ENCODE measurements around the gene SEC23IP.
"Not testable (repeated sequence)": the region's sequence is repeated elsewhere in the genome, so short reads cannot be mapped to it uniquely, and the experiment has no call there.

The SEC23IP gene

DNA sequence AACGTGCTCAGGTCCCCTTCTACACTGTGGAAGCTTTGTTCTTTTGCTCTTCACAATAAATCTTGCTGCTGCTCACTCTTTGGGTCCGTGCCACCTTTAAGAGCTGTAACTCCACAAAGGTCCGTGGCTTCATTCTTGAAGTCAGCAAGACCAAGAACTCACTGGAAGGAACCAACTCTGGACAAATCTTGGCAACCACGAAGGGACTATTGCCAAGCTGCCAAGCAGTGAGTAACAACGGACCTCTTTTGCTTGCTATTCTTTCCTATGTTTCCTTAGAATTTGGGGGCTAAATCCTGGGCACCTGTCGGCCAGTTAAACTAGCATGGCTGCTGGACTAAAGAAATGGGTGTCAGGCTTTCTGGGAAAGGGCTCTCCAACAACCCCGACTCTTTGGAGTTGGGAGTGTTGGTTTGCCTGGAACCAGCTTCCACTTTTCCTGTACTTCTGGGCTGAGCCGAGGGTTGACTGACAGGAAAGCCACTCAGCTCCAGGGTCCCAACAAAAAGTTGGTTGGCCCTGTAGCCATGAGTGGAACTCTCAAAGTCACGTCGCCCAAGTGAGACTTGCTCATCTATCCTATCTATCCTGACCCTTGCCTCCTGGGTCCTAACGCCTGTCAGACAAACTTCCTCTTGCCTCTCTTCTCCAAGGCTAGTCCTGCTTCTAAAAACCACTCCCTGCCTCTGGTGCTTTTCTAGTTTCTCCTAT lies 8.5 kb upstream of the SEC23IP start:
- DNase-seq (ENCODE audit: low read depth in 2 of 2), result not testable (repeated sequence)

DNA sequence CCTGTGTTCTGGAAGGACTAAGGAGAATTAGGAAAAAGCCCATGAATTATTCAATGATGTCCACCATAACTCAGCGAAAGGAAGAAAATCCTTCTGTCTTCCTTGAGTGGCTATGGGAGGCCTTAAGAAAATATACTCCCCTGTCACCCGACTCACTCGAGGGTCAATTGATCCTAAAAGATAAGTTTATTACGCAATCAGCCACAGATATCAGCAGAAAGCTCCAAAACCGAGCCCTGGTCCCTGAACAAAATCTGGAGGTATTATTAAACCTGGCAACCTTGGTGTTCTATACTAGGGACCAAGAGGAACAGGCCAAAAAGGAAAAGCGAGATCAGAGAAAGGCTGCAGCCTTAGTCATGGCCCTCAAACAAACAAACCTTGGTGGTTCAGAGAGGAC lies 6.5 kb upstream of the SEC23IP start:
- not testable (repeated sequence) for DNase-seq (ENCODE audit: low read depth in 2 of 2)

DNA sequence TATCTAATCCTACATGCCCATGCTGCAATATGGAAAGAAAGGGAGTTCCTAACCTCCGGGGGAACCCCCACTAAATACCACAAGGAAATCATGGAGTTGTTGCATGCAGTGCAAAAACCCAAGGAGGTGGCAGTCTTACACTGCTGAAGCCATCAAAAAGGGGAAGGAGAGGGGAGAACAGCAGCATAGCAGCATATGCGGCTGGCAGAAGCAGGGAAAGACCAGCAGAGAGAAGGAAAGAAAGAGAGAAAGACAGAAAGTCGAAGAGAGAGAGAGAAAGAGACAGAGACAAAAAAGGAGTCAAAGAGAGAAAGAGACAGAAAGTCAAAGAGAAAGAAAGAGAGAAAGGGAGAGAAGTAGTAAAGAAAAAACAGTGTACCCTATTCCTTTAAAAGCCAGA lies 3.8 kb upstream of the SEC23IP start:
- not testable (repeated sequence) for DNase-seq (ENCODE audit: low read depth in 2 of 2)

DNA sequence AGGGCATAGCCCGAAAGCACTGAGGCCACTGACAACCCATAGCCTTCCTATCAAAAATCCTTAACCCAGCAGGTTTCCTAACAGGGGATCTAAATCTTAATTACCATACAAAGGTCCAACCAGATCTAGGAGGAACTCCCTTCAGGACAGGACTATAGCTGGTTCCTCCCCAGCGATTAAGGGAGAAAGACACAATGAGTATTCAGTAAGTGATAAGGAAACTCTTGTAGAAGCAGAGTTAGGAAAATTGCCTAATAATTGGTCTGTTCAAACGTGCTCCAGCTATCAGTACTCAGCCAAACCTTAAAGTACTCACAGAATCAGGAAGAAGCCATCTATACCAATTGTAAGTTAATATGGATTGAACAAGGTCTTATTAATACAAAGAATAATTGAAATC lies 3.3 kb upstream of the SEC23IP start:
- not testable (repeated sequence) for DNase-seq (ENCODE audit: low read depth in 2 of 2)

DNA sequence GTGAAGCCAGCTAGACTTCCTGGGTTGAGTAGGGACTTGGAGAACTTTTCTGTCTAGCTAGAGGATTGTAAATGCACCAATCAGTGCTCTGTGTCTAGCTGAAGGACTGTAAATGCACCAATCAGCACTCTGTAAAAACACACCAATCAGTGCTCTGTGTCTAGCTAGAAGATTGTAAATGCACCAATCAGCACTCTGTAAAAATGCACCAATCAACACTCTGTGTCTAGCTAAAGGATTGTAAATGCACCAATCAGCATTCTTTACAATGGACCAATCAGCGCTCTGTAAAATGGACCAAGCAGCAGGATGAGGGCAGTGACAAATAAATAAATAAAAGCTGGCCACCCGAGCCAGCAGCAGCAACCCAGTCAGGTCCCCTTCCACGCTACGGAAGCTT lies 2.2 kb upstream of the SEC23IP start:
- not testable (repeated sequence) for DNase-seq (ENCODE audit: low read depth in 2 of 2)

DNA sequence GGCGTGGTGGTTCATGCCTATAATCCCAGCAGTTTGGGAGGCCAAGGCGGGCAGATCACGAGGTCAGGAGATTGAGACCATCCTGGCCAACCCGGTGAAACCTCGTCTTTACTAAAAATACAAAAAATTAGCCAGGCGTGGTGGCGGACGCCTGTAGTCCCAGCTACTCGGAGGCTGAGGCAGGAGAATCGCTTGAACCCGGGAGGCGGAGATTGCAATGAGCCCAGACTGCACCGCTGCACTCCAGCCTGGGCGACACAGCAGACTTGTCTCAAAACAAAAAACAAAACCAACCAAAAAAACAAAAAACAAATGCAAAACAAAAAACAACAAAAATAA lies 712 bp upstream of the SEC23IP start:
- DNase-seq (ENCODE audit: low read depth in 2 of 2), result not testable (repeated sequence)

DNA sequence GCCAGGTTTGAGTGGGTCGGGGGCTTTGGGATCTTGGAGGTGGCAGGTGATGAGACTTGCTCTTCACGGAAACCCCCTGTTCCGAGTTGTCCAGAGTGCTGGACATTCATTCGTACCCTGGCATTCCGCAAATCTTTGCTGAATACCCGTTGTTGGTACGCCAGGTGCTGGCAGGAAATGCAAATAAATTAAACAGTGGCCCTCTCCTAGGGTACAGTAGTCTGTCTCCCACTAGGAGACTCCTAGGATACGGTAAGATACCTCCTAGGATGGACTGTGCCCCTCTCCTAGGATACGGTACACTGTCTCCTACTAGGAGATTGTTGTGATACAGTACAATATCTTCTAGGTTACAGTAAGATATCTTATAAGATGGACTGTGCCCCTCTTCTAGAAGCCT lies 544 bp downstream of the SEC23IP start:
- no peak for DNase-seq (ENCODE audit: low read depth in 2 of 2)

DNA sequence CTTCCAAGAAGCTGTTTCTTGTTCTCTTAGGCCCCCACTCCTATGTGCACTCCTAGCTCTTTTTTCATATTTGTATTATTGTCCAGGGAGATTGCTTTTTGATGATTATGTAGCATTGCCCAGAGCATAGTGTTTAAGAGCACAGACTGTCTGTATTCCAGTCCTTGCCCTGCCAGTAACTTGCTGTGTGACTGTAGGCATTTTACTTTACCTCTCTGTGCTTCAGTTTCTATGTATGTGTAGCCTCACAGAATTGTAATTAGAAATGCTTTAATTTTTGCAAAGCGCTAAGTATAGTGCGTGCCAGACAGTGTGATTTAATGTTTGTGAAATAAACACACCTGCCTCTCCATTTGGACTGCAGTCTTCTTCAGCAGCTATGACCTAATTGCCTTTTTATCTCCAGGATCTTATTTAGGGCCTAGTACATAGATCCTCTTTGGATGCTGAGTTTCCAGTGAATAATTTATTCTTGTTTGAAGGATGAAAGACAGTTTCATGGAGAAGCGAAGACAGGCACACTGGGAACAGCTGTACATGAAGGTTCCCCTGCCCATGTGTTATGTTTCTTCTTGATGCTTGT lies 1.4 kb downstream of the SEC23IP start:
- DNase-seq (ENCODE audit: low read depth in 2 of 2), result no peak

DNA sequence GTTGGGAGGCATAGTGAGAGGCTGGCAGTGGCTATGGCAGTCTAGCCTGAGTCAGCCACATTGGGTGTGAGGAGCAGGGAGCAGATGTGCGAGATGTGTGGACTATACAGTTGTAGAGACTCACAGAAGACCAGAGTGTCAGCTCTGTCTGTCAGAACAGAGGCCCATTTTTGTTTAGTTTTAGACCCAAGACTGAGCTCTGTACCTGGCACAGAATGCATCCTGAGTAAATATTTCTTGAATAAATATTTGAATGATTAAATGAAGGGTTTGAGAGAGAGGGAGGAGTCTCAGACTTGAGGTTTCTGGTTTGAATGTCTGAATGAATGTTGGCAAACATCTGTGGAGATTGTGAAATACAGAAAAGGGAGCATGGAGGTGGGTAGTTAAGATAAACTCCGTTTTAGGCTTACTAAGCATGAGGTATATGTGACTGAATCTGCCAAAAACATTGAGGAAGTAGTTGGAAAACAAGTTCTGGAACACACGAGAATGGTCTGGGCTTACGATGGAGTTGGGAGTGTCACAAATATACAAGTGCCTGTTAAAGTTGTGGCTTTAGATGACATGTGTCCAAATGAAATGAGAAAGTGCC lies 3.6 kb downstream of the SEC23IP start:
- DNase-seq (ENCODE audit: low read depth in 2 of 2), result no peak

DNA sequence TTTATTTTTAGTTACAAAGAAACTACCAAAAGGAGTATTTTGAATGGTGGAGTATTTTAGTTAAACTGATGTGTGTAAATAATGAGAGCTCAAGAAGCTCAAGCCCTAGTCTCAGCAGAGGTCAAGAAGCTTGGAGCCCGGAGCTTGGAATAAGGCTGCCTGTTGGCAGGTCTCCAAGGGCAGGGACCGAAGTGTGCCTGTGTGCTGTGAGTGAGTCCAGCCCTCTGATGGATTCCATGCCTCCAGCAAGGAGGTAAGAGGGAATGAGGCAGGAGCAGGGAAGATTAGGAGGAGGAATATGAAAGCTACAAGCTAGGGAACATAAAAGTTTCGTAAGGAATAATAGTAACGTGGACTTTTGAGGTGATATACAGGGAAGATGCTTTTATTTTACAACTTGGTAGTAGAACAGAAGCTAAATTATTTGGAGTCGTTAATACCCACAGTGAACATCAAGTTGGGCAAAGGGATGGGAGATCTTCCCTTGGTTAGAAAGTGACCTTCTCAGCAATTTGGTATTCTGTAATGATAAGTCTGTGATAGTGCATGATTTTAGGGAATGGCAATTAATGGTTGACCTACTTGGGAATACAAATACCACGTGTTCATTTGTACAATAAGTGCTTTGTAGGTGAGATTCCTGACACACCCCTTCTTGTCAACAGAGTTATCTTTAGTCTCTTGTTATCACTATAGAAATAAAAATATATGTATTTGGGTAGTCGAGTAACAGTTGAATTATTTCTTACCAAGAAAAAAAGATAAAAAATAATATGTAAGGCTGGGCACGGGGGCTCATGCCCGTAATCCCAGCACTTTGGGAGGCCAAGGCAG lies 4.6 kb downstream of the SEC23IP start:
- DNase-seq (ENCODE audit: low read depth in 2 of 2), result no peak

DNA sequence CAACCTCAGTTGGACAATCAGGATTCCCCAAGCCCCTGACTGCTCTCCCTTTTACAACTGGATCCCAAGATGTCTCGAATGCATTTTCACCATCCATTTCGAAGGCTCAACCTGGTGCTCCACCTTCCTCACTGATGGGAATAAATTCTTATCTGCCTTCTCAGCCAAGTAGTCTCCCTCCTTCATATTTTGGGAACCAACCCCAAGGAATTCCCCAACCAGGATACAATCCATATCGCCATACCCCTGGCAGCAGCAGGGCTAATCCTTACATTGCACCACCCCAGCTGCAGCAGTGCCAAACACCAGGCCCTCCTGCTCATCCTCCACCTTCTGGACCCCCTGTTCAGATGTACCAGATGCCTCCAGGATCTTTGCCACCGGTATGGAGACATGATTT lies 6.0 kb downstream of the SEC23IP start:
- DNase-seq (ENCODE audit: low read depth in 2 of 2), result no peak

DNA sequence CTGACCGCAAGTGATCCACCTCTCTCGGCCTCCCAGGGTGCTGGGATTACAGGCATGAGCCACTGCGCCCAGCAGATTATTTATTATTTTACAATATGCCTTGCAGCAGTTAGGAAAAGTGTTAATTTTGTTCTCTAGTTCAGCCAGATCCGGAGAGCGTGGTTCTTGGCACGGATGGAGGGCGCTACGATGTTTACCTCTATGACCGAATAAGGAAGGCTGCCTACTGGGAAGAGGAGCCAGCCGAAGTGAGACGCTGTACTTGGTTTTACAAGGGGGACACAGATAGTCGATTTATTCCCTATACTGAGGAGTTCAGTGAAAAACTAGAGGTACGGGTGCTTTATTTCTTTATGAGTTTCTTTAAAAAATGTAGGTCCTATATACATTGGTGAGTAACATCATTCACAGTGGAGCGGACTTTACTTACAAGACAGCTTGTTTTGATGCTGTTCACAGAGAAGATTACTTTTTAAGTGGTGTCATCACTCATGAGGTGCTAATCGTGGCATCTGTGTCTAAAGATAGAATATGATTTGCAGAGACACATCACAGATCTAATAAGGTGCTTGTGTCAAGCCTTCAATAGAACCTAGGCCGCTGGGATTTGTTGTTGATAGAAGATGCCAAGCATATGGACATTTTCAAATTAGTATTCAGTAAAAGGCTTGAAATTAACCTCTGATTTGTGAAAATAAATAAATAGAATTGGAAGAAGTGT lies 11.6 kb downstream of the SEC23IP start:
- no peak for DNase-seq (ENCODE audit: low read depth in 2 of 2)

DNA sequence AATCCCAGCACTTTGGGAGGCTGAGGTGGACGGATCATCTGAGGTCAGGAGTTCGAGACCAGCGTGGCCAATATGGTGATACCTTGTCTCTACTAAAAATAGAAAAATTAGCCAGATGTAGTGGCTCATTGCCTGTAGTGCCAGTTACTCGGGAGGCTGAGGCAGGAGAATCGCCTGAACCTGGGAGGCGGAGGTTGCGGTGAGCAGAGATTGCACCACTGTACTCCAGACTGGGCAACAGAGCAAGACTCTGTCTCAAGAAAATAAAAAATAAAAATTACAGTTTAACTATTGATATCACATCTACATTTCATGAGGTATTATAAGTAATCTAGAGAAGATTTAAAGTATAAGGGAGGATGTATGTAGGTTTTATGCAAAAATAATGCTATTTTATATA lies 15.2 kb downstream of the SEC23IP start:
- not testable (repeated sequence) for DNase-seq (ENCODE audit: low read depth in 2 of 2)

DNA sequence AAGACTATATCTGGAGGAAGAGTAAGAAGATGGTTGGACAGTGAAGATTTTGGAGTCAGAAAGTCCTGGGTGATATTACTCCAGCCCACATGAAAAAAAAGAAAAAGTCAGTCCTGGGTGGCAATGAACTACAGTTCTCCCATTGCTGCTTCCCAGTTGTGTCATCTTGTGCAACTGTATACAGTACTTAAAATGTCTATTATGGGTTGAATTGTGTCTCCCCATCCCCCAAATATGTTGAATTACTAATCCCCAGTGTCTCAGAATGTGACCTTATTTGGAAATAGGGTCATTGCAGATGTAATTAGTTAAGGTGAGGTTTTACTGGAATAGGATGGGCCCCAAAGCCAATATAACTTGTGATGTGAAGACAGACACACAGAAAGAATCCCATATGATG lies 15.6 kb downstream of the SEC23IP start:
- DNase-seq (ENCODE audit: low read depth in 2 of 2), result no peak

DNA sequence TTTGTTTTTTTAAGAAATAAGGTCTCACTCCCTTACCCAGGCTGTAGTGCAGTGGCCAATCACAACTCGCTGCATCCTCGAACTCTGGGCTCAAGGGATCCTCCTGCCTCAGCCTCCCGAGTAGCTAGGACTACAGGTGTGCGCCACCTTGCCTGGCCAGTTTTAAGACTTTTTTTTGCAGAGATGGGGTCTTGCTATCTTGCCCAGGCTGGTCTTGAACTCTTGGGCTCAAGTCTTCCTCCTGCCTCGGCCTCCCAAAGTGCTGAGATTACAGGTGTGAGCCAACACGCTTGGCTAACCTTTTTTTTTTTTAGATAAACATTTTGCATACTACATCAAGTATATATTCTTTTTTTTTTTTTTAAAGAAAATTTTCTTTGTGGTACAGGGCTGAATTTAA lies 18.2 kb downstream of the SEC23IP start:
- no peak for DNase-seq (ENCODE audit: low read depth in 2 of 2)

DNA sequence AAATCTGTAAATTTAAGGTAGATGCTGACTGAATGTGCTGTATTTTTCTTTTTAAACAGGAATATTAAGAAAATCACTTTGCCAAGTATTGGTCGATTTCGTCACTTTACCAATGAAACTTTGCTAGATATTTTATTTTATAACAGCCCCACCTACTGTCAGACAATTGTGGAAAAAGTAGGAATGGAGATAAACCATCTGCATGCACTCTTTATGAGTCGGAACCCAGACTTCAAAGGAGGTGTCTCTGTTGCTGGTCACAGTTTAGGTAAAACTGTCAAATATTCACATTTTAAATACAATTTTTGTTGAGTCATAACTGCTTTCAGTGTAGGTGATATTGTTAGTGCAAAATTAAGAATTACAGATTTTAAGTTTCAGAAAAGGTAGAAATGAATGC lies 25.2 kb downstream of the SEC23IP start:
- no peak for DNase-seq (ENCODE audit: low read depth in 2 of 2)

DNA sequence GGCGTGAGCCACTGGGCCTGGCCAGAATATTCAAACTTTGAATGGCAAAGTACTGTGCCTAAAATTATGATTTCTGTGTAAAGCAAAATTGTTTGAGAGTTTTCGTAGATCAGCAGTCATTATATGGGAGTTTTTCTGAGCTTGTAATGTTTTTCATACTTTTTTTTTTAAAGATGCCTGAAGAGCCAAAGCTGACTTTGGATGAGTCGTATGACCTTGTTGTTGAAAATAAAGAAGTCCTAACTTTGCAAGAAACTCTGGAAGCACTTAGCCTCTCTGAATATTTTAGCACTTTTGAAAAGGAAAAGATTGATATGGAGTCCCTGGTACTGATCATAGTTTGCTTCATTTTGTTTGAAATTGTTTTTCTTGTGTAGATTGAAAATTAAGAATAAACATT lies 26.7 kb downstream of the SEC23IP start:
- DNase-seq (ENCODE audit: low read depth in 2 of 2), result no peak

DNA sequence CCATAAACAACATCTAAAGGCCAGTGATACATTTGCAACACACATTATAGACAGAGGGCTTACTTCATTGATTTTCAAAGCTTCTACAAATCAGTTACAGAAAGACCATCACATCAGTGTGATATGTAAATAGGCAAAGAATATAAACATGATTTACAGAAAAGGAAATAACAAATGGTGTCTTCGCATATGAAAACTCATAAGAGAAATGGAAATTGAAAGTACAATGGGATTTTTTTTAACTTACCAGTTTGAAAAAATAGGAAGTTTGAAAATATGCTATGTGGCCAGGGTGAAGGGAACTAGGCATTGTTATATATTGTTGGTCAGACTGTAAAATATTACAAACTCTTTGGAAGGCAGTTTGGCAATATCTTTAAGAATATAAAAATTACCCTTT lies 27.3 kb downstream of the SEC23IP start:
- DNase-seq (ENCODE audit: low read depth in 2 of 2), result no peak

DNA sequence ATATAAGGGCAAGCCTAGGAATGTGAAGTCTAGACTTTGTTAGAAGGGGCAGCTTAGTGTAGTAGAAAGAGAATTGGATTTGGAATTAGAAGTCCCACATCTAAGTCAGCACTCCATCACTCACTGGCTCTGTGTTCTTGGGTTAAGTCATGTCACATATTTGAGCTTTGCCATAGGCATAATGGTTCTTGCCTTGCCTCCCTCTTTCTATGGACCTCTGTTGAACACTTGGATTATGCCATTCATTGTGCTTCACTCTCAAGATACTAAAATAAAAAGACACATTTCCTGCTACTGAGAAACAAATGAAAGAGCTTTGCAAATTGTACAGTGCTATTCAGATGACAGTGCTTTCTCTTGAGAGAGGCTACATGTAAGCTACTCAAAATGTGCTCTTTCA lies 35.9 kb downstream of the SEC23IP start:
- no peak for DNase-seq (ENCODE audit: low read depth in 2 of 2)

DNA sequence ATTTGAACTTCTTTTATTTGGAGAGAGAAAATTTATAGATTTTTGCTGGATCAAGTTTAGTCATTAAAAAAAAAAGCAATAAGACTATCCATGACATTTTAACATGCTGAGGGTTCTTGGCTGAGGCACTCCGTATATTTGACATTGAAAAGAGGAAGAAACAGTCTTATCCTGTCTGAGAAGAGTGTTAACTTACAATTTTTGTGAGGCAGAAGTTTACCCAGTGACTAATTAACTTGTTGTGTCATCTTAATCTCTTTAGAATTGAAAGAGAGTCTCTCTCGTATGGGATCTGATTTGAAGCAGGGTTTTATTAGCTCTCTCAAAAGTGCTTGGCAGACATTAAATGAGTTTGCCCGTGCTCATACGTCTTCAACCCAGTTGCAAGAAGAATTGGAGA lies 39.3 kb downstream of the SEC23IP start:
- no peak for DNase-seq (ENCODE audit: low read depth in 2 of 2)

DNA sequence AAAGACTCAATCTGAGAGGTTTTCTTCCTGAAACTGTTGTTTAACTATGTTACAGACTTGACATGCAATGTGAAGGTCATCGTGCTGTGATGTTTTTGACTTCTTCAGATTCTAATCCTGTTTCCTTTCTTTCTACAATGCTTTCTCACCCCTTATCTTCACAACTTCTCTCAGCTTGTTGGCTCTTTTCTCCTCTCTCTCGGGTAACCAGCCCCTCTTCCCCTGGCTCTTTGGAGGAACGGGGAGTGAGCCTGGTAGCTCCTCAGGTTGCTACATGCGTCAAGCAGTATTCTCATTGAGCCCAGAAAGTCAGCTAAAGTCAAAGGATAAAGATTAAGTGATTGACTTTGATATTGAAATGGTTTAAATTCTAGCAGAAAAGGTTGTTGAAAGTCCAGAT lies 40.1 kb downstream of the SEC23IP start:
- DNase-seq (ENCODE audit: low read depth in 2 of 2), result no peak

DNA sequence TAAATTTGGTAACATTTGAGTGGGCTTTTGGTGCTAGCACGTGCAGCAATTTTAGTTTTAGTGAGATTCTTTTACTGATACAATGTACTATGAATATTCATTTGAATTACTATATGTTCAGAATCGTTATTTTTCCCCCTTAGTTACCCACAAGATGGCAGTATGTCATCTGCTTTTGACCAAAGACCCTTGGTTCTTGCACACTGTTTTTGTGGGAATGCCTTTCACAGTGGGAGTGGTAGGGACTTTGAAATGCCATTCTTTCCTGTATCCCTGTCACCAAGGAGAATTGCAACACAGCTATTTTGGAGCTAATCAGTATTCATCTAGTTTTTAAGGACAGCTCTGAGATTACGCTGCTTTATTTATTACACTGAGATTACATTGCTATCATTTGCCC lies 40.6 kb downstream of the SEC23IP start:
- DNase-seq (ENCODE audit: low read depth in 2 of 2), result no peak

Data from stimulated activated CD8-positive, alpha-beta memory T cell treated with anti-CD3 and anti-CD28 coated beads, Interleukin-7, amount 100 ng/mL, for 1 hour (primary cell).